Panc1 (cell line): ENCODE data around the gene CERKL. TPM values are rescaled to one million over a fixed set of nuclear protein-coding genes. Genes with fewer than 3 reads are reported as not detected.

ENCODE experiments used
- ATAC-seq: fragments of 200-7000 bp; cut with Tn5 transposase; 2 replicates; pipeline ENCODE4 v1.9.1; 2020; ENCODE audit warnings: mild to moderate bottlenecking, moderate library complexity
- BruUV-seq: library from RNA; stranded (reverse); fragments of 400-500 nt; replicated peaks from 2 replicates; lab custom pipeline; 2021; lab: Mats Ljungman, UMichigan
- CTCF ChIA-PET: fragments of 300-600 bp; sonication (Branson Sonifier 250); formaldehyde crosslinking; loops from one replicate; lab custom pipeline; 2022; ENCODE audit warnings: antibody characterized with exemption; lab: Charles Lee
- POLR2A ChIA-PET: fragments of 300-600 bp; sonication (Branson Sonifier 250); formaldehyde crosslinking; loops from one replicate; lab custom pipeline; 2022; ENCODE audit warnings: antibody characterized with exemption; lab: Charles Lee
- DNase-seq: peaks from one replicate; pipeline ENCODE4 v3.0.0-alpha.2; 2010; ENCODE audit warnings: low read depth, low spot score
- H3K27ac ChIP-seq: 2 replicates; pipeline ENCODE4 v1.5.1; 2011; ENCODE audit warnings: mild to moderate bottlenecking, low read length, inconsistent platforms
- H3K27me3 ChIP-seq: fragments of 200-500 bp; sonication (Bioruptor generic); 2 replicates; pipeline ENCODE4 v1.6.0; 2014; ENCODE audit warnings: low read length, inconsistent platforms; ENCODE audit not compliant: control insufficient read depth, insufficient read depth
- H3K36me3 ChIP-seq: fragments of 200-500 bp; sonication (Bioruptor generic); 2 replicates; pipeline ENCODE4 v1.5.1; 2014; ENCODE audit warnings: inconsistent platforms, mild to moderate bottlenecking, low read length, moderate library complexity; ENCODE audit not compliant: control insufficient read depth, insufficient read depth
- H3K4me1 ChIP-seq: 2 replicates; pipeline ENCODE4 v1.5.1; 2011; ENCODE audit warnings: inconsistent platforms, mild to moderate bottlenecking, low read length, moderate library complexity; ENCODE audit not compliant: control insufficient read depth, insufficient read depth
- H3K4me3 ChIP-seq, 2 experiments: 2 replicates each; pipeline ENCODE4 v1.5.1; 2011 to 2012; ENCODE audit warnings: low read depth in 2 of 2, low read length in 2 of 2, mild to moderate bottlenecking in 2 of 2, inconsistent platforms in 1 of 2, moderate library complexity in 1 of 2
- H3K9me3 ChIP-seq: fragments of 200-500 bp; sonication (Bioruptor generic); 2 replicates; pipeline ENCODE4 v1.5.1; 2014; ENCODE audit warnings: low read depth, mild to moderate bottlenecking, inconsistent platforms, low read length, moderate library complexity; ENCODE audit not compliant: control insufficient read depth, insufficient read depth
- POLR2AphosphoS5 ChIP-seq: IDR thresholded peaks from 2 replicates; pipeline ENCODE4 v1.6.1; 2012; ENCODE audit warnings: mild to moderate bottlenecking, low read depth, low read length, moderate library complexity
- SIN3A ChIP-seq: IDR thresholded peaks from 2 replicates; pipeline ENCODE4 v1.6.1; 2012; ENCODE audit warnings: low read depth, mild to moderate bottlenecking, low read length, moderate library complexity, borderline replicate concordance; ENCODE audit not compliant: insufficient read depth
- TCF7L2 ChIP-seq: IDR thresholded peaks from 2 replicates; pipeline ENCODE4 v1.6.1; 2011; ENCODE audit warnings: mild to moderate bottlenecking, low read depth, low read length, inconsistent platforms
- in situ Hi-C: cut with HindIII; loops from 2 replicates; pipeline ENCODE4 v1.10.0; 2016; ENCODE audit warnings: low sequenced_read_pairs, low pct_unique_long_range_greater_than_20kb
- intact Hi-C: fragments of 100-400 bp; cut with micrococcal nuclease; formaldehyde crosslinking; loops from one replicate; pipeline ENCODE4 v1.10.0; 2022; ENCODE audit not compliant: unreplicated experiment
- total RNA-seq: library from RNA; stranded (reverse); gene quantifications from one replicate; pipeline ENCODE4 v1.2.1, GENCODE V29; 2021; ENCODE audit not compliant: unreplicated experiment
- TF ChIP-seq, protein P1 (sequence below): fragments of 450-650 bp; IDR thresholded peaks from 2 replicates; pipeline ENCODE4 v1.5.1; 2017; ENCODE audit warnings: mild to moderate bottlenecking
- TF ChIP-seq, protein P2 (sequence below), 2 experiments: IDR thresholded peaks; 2 replicates each; pipeline ENCODE4 v1.6.1; 2011 to 2012; ENCODE audit warnings: low read depth in 2 of 2, control low read depth in 1 of 2, low read length in 1 of 2, mild to moderate bottlenecking in 1 of 2, moderate library complexity in 1 of 2; ENCODE audit not compliant: insufficient read depth in 1 of 2

Gene CERKL
- total RNA-seq, 1 experiment from 2014 or later = 0.87 TPM

DNA sequence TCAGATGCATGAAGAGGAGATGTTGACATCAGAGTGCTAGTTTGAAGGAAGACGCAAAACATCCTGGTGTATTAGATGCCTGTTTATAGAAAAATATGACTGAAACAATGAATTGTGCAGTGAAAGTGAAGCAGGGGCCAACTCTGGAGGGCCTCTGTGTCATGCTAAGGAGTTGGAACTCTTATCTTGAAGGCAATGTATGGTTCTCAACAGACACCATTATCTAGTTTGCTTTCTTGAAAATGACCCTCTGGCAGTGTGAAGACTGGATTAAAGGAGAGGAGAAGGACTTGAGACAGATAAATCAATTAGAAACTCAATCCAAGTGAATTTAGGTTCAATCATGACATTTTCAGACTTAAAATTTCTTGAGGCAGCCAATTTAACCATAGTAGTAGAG is 136.7 kb downstream of the CERKL start:
- ATAC-seq (no peak), DNase-seq (no peak)
- no peaks in the 10 kb centered on the region for H3K9me3 ChIP-seq
- POLR2A ChIA-PET = no interaction called here
- no TSS peak for BruUV-seq
- TF ChIP-seq TCF7L2 (no peak), SIN3A (no peak), POLR2AphosphoS5 (no peak)
- TF ChIP-seq, protein P1, sequence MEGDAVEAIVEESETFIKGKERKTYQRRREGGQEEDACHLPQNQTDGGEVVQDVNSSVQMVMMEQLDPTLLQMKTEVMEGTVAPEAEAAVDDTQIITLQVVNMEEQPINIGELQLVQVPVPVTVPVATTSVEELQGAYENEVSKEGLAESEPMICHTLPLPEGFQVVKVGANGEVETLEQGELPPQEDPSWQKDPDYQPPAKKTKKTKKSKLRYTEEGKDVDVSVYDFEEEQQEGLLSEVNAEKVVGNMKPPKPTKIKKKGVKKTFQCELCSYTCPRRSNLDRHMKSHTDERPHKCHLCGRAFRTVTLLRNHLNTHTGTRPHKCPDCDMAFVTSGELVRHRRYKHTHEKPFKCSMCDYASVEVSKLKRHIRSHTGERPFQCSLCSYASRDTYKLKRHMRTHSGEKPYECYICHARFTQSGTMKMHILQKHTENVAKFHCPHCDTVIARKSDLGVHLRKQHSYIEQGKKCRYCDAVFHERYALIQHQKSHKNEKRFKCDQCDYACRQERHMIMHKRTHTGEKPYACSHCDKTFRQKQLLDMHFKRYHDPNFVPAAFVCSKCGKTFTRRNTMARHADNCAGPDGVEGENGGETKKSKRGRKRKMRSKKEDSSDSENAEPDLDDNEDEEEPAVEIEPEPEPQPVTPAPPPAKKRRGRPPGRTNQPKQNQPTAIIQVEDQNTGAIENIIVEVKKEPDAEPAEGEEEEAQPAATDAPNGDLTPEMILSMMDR = no peak
- TF ChIP-seq, protein P2, sequence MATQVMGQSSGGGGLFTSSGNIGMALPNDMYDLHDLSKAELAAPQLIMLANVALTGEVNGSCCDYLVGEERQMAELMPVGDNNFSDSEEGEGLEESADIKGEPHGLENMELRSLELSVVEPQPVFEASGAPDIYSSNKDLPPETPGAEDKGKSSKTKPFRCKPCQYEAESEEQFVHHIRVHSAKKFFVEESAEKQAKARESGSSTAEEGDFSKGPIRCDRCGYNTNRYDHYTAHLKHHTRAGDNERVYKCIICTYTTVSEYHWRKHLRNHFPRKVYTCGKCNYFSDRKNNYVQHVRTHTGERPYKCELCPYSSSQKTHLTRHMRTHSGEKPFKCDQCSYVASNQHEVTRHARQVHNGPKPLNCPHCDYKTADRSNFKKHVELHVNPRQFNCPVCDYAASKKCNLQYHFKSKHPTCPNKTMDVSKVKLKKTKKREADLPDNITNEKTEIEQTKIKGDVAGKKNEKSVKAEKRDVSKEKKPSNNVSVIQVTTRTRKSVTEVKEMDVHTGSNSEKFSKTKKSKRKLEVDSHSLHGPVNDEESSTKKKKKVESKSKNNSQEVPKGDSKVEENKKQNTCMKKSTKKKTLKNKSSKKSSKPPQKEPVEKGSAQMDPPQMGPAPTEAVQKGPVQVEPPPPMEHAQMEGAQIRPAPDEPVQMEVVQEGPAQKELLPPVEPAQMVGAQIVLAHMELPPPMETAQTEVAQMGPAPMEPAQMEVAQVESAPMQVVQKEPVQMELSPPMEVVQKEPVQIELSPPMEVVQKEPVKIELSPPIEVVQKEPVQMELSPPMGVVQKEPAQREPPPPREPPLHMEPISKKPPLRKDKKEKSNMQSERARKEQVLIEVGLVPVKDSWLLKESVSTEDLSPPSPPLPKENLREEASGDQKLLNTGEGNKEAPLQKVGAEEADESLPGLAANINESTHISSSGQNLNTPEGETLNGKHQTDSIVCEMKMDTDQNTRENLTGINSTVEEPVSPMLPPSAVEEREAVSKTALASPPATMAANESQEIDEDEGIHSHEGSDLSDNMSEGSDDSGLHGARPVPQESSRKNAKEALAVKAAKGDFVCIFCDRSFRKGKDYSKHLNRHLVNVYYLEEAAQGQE (IDR thresholded peaks at IDR 0.05; ENCODE audit: insufficient read depth in 1 of 2, low read depth in 2 of 2, low read length in 1 of 2) = no peak
- CTCF ChIA-PET = no interaction called here
- H3K27me3 ChIP-seq = no peaks in the 10 kb centered on the region
- no peaks in the 10 kb centered on the region for H3K36me3 ChIP-seq
- H3K27ac ChIP-seq = no peak overlapping the region
- no peak overlapping the region for H3K4me3 ChIP-seq
- intact Hi-C loops = no loop called here
- in situ Hi-C loops = no loop called here
- H3K4me1 ChIP-seq = no peaks in the 10 kb centered on the region

DNA sequence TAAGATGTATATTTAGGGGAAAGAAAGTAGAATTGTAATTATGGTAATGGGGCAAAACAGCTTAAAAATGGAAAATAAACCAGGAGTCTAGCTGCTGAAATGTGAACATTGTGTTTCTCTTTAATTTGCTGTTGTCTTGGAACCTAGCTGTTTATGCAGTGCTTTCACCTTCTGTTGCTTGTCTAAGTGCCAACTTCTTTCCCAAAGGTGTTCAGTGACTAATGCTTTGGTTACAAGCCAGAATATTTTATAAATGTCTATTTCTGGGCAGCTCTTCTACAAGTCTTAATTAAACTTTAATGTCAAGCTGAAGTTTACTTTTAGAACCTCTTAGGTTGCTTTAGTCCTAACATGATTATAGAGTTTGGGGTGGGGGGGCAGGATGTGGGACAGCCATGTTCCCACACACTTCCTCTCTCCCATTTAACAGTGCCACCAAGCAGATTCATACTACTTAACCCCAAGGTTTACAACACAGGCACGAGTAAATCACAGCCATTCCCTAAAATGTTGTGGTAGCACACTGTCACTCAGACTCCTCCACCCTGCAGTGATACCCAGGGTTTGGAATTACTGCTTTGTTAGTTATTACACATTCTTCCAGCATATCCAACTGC is 139.1 kb downstream of the CERKL start:
- ATAC-seq (no peak), DNase-seq (no peak)
- no peaks in the 10 kb centered on the region for H3K36me3 ChIP-seq
- intact Hi-C loops (no loop called here), in situ Hi-C loops (no loop called here)
- no peak overlapping the region for H3K27ac ChIP-seq
- H3K4me3 ChIP-seq = no peak overlapping the region
- no peaks in the 10 kb centered on the region for H3K4me1 ChIP-seq
- TF ChIP-seq, protein P2 (IDR thresholded peaks at IDR 0.05; ENCODE audit: insufficient read depth in 1 of 2, low read depth in 2 of 2, low read length in 1 of 2) = no peak
- TF ChIP-seq SIN3A = no peak
- TF ChIP-seq, protein P1 = no peak
- TF ChIP-seq TCF7L2 = no peak
- no peak for TF ChIP-seq POLR2AphosphoS5
- CTCF ChIA-PET = no interaction called here
- no peaks in the 10 kb centered on the region for H3K27me3 ChIP-seq
- BruUV-seq = no TSS peak
- no peaks in the 10 kb centered on the region for H3K9me3 ChIP-seq
- POLR2A ChIA-PET = no interaction called here
